Measurements from ENCODE around the gene PTGDR.

GRCh38 chr14:52307376-52307775 is 39.9 kb downstream of the PTGDR start:
- TF ChIP-seq CTCF (IDR thresholded peaks at IDR 0.05; ENCODE audit: insufficient read depth, low read depth, low read length) (no peak), EZH2 (IDR thresholded peaks at IDR 0.05; ENCODE audit: insufficient read depth, low read length) (no peak)
